GM18517 (cell line): ENCODE results near the gene TASOR.

Experiments
- ATAC-seq: cut with Tn5 transposase; IDR thresholded peaks from one replicate; pipeline ENCODE4 v1.9.1; 2021; ENCODE audit warnings: mild to moderate bottlenecking, moderate library complexity; ENCODE audit not compliant: unreplicated experiment

Gene TASOR

GRCh38 chr3:56689303-56689702 lies 6.2 kb upstream of the TASOR start:
- ATAC-seq: no peak

GRCh38 chr3:56688191-56688590 lies 5.1 kb upstream of the TASOR start:
- peak; percentile 72 for ATAC-seq

- ATAC-seq: no peak
Observed at GRCh38 chr3:56684029-56684428, 964 bp upstream of the TASOR start.

- ATAC-seq: peak; percentile 55
Observed at GRCh38 chr3:56682462-56683121, 473 bp downstream of the TASOR start.

GRCh38 chr3:56681984-56682461 lies 1.0 kb downstream of the TASOR start:
- ATAC-seq: no peak

- no peak for ATAC-seq
Observed at GRCh38 chr3:56680054-56680580, 2.9 kb downstream of the TASOR start.

- peak; percentile 69 for ATAC-seq
Observed at GRCh38 chr3:56677286-56677685, 5.8 kb downstream of the TASOR start.

GRCh38 chr3:56673781-56674457 lies 9.1 kb downstream of the TASOR start:
- ATAC-seq: no peak

GRCh38 chr3:56667973-56668579 lies 15.0 kb downstream of the TASOR start:
- ATAC-seq: no peak

GRCh38 chr3:56664823-56665222 lies 18.2 kb downstream of the TASOR start:
- no peak for ATAC-seq

- ATAC-seq: no peak
Observed at GRCh38 chr3:56655709-56656108, 27.4 kb downstream of the TASOR start.

GRCh38 chr3:56654460-56654859 lies 28.6 kb downstream of the TASOR start:
- no peak for ATAC-seq

- ATAC-seq: no peak
Observed at GRCh38 chr3:56645407-56645806, 37.7 kb downstream of the TASOR start.

- no peak for ATAC-seq
Observed at GRCh38 chr3:56633602-56634535, 49.2 kb downstream of the TASOR start.
